NCI-H1436 treated with DMSO at 0.1 percent for 48 hours (cell line): ENCODE measurements around the gene SH3TC1.

Experiments
- DNase-seq: peaks from one replicate; lab custom pipeline; 2025; lab: John Stamatoyannopoulos, UW

Gene SH3TC1

GRCh38 chr4:8276358-8277240, 77.5 kb downstream of the SH3TC1 start:
- no peak for DNase-seq

GRCh38 chr4:8277356-8278008, 78.4 kb downstream of the SH3TC1 start:
- DNase-seq = no peak

GRCh38 chr4:8278009-8278395, 78.9 kb downstream of the SH3TC1 start:
- no peak for DNase-seq

GRCh38 chr4:8278421-8279287, 79.6 kb downstream of the SH3TC1 start:
- DNase-seq = no peak

GRCh38 chr4:8279321-8280157, 80.4 kb downstream of the SH3TC1 start:
- DNase-seq = no peak

GRCh38 chr4:8280158-8280875, 81.2 kb downstream of the SH3TC1 start:
- no peak for DNase-seq

GRCh38 chr4:8280876-8281440, 81.9 kb downstream of the SH3TC1 start:
- DNase-seq = no peak

- no peak for DNase-seq
Measured at GRCh38 chr4:8281519-8282133, 82.5 kb downstream of the SH3TC1 start.

GRCh38 chr4:8282134-8282641, 83.1 kb downstream of the SH3TC1 start:
- no peak for DNase-seq

- DNase-seq = no peak
Measured at GRCh38 chr4:8282742-8283141, 83.7 kb downstream of the SH3TC1 start.

GRCh38 chr4:8283161-8283560, 84.1 kb downstream of the SH3TC1 start:
- no peak for DNase-seq

GRCh38 chr4:8283631-8284121, 84.6 kb downstream of the SH3TC1 start:
- no peak for DNase-seq

GRCh38 chr4:8284391-8284790, 85.3 kb downstream of the SH3TC1 start:
- DNase-seq = no peak

GRCh38 chr4:8285143-8285975, 86.3 kb downstream of the SH3TC1 start:
- no peak for DNase-seq

- no peak for DNase-seq
Measured at GRCh38 chr4:8285976-8286718, 87.1 kb downstream of the SH3TC1 start.

GRCh38 chr4:8286719-8287342, 87.7 kb downstream of the SH3TC1 start:
- no peak for DNase-seq
